HG03354 (cell line): ENCODE data around the gene CDIP1.

ENCODE experiments used
- ATAC-seq: cut with Tn5 transposase; IDR thresholded peaks from one replicate; pipeline ENCODE4 v1.9.1; 2021; ENCODE audit warnings: mild to moderate bottlenecking; ENCODE audit not compliant: unreplicated experiment, poor library complexity, severe bottlenecking

The CDIP1 gene

DNA sequence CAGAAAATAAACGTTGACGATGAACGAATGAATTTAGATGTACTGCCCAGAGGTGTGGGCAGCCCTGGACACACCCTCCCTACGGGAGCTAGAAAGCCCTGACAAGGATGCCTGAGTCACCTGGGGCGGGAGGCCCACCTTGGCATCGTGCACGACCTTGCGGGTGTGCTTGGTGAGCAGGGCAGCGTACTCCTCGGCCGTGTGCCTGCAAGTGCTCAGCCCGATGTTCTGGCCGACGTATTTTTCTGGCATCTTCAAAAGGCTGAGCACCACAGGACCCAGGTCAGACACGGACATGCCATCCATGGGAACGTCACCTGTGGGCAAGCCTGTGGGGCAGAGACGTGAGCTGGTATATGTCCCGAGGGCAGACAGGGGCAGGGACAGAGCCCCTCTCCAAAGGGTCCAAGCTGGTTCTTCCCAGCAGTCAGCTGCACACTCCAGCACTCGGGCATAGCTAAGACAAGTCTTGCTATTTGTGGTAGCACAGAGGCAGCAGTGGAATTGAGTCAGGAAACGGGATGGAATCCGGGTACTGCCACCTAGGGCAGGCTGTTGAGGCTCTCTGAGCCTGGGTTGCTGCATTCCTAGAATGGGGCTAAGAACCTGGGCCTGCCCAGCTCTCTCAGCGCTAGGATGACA, 74.9 kb downstream of the CDIP1 start:
- no peak for ATAC-seq

DNA sequence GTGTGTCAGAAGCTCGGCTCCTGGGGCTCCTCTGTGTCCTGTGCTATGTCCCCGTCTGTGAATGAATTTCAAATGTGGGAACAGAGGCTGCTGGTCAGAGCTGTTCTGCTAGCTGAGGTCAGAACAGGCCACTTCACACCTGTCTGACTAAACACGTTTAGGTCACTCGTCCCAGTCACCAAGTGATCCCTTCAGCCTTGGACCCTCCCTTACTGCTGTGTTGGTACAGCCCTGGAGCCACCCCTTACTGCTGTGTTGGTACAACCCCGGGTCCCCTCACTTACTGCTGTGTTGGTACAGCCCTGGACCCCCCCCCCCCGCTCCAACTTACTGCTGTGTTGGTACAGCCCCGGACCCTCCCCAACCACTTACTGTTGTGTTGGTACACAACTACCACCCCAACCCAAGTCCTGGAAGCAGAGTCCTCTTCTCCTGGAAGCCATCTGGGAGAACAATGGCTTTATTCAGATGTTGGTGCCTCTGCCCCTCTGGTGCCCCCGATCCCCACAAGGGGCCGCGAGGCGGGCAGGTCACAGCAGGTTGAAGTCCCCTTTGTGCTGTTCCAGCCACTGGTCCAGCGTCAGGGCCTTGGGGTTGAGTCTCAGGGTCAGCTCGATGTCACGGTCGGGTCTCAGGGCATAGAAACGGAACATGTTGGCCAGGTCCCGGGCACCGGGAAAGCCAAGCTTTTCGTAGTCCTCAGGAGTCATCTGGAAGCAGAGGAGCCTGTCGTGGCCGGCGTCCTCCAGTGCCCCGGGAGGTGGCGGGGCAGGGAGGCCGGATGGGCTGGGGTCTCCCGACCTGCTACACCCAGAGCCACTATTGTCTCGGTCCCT, 77.1 kb downstream of the CDIP1 start:
- ATAC-seq, result no peak

DNA sequence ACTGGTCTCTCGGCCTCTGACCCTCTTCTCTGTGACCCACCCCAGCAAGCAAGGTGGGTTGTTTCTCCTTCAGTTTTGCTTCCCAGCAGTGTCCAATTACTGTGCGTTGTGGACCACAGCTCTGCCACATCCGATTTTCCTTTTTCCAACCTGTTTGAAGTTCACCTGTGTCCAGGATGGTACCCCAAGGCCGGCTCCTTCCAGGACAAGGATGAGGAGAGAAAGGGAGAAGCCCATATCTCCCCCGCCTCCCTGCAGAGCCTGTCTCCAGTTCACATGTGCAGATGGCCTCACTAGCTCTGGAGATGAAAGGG, 77.7 kb downstream of the CDIP1 start:
- ATAC-seq, result no peak
